HG03108 (cell line): ENCODE measurements around the gene CYTH3.

Source experiments
- ATAC-seq: cut with Tn5 transposase; IDR thresholded peaks from one replicate; pipeline ENCODE4 v1.9.1; 2021; ENCODE audit warnings: moderate library complexity; ENCODE audit not compliant: unreplicated experiment

Gene CYTH3

DNA sequence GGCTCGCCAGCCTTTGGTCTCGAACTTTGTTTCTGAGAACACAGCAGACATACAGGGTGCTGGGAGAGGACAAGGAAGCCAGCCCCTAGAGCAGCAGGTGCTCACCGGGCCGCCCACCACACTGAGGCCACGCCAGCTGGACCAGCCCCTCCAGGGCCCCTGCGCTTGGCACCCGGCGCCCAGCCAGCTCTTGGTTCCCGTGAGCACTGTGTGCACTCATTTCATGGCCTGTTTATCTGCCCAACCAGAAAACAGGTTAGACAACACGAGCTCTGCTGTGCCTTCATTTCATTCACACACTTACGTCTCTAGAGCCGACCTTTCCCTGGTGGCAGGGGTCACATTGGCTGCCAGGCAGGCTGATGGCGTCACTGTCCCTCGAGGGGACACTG, 104.0 kb downstream of the CYTH3 start:
- ATAC-seq, result no peak

DNA sequence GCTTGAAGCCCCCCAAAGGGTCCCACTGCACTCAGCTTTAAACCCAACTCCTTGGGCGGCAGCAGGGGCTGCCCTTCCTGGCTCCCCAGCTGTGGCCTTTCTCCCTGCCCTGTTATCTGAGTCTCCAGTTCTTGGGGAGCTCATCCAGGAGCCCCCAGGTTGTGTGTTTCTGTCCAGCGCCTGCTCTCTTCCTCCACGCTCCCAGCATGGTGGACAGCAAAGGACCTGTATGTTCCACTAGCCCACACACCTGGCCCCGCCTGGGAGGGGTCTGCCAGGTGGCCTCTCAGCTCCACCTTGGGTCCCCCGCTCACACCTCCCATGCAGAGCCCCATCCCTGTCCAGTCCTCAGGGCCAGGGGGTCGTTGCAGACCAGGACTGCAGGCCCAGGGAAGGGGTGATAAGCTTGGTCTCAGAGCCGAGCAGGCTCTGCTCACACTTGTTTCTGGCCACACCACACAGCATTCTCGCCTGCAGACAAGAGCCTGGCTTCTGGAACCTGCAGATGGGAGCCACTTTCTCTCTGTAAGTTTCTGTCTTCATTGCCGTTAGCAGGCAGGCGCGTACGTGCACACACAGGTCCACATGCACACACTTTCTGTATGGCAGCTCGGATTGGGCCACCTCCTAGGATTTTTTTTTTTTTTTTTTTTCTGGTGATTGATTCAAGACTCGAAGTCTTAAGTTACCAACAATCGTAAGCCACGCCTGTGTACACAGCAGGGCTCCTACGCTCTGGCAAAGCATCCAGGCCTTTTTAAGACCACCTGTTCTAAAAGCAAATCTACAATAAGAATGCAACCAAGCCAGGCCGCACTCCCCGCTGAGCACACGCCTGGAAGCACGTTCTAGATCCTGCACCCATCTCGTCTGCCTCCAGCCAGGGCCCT, 104.6 kb downstream of the CYTH3 start:
- ATAC-seq, result no peak

DNA sequence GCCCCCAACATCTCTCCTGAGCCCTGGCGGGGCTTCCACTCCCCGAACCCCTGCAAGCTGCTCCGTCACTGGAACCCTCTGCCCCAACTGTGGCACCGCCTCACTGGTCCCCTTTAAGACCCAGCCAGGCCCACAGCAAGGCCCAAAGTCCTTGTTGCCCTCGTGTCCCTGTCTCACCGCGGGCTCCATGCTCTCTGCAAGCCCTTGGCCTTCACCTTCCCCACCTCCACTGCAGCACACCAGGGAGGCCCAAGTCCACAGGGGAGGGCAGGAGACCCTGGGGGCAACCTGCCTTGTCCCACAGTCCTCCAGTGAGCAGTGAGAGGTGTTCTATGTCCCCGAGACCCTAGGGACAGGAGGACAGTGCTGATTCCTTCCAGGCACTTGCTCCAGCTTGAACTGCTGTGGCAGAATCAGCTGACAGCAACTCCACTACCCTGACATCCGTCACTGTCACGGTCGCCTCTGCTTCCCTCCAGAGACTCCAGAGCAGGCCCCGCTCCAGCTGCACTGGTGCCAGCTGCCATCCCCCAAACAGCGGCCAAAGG, 105.3 kb downstream of the CYTH3 start:
- no peak for ATAC-seq

DNA sequence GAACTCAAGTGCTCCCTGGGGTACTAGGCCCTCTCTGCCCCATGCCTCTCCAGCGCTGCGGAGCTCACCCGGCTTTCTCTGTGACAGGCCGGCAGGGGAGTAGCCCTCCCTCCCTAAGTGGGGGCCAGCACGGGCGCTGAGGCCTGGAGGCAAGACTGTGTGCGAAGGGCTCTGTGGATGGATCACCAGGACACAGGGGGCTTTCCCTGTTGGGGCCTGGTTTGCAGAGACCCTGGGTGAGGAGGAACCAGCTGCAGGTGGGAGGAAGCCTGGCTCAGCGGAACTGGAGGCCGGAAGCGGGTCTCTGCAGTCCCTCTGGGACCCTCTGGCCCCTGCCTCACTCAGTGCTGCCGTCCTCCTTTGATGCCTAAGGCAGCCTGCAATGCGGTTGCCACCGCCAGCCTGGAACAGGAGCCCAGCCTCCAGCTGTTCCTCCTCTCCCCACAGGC, 106.0 kb downstream of the CYTH3 start:
- no peak for ATAC-seq

DNA sequence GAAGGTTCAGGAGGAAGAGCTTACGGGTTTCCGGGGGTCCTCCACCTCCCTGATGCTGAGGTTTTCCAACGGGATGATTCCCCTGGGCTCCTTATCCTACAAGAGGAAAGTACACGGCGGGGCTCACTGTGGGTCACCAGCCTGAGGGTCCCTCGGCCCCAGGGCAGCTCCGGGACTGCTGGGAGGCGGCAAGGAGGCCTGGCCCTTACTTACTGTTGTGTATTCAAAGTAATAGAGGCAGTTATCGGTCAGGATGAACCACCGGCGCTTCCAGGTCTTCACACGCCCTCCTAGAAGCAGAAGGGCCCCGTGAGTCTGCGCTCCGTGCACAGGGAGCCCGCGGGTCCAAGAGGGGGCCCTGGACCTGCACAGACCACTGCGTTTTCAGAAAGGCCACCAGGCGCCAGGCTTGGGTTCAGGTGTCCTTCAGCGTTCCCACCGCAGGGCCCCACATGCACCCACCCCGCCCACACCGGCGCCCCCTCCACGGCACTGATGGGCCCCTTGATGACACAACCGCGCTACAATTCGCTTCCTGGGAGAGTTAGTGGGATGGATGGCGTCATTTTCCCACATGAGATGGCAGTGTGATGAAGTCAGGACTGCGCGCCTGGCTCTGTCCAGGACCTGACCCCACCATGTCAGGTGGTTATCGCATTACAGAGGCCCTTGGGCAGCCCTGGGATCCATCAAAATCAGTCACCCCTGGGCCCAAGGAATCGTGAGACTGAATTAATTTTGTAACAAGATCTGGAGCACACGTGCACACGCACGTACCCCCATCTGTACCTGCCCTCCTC, 106.7 kb downstream of the CYTH3 start:
- ATAC-seq, result no peak

DNA sequence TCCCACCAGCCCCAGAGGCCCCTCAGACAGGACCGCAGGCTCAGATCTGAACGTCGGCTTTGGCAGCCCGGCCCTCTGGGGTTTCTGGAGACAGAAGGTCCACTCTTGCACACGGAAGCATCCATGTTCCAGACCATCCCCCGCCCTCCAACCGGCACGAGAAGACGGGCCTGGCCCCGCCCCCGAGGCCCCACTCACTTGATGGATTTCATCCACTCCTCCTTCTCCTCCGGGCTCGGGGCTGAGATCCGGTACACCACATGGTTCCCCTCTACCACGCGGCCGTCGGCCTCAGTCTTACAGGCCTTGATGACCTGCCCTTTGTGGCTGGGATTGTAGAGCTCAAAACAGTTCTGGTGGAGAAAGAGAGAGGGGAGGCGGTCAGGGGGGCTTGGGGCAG, 107.3 kb downstream of the CYTH3 start:
- no peak for ATAC-seq

DNA sequence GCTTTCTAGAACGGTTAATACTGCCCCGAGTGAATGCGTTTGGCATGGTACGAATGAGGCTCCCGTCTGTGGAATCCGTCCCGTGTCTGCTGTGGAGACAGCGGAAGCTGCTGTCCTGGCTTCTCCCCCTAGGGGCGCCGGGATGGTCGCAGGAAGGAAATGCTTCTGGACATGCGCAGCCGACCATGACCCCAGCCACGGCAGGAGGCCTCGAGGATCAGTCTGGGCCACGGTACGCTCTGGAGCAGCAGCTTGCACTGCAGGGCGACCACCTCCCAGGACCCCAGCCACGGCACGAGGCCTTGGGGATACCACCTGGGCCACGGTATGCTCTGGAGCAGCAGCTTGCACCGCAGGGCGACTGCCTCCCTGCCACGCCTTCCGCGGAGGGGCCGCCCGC, 107.9 kb downstream of the CYTH3 start:
- ATAC-seq, result no peak

DNA sequence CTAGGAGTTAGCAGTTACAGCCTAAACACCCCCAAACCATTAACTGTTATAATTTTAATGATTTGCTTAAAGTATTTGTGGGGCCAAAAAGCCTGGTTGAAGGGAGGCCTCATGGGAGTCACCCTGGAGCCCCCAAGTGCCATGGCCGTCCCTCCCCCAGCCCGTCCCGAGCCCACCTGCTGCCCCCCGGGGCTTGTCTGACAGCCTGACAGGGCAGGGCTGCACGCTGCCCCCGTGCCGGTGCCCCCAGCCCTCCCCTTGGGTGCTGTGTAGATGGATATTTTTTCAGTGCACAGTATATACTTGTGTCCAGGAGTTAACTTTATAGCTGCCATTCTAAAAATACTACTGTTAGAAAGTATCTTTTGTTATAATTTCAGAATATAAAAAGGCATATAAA, 108.4 kb downstream of the CYTH3 start:
- no peak for ATAC-seq

DNA sequence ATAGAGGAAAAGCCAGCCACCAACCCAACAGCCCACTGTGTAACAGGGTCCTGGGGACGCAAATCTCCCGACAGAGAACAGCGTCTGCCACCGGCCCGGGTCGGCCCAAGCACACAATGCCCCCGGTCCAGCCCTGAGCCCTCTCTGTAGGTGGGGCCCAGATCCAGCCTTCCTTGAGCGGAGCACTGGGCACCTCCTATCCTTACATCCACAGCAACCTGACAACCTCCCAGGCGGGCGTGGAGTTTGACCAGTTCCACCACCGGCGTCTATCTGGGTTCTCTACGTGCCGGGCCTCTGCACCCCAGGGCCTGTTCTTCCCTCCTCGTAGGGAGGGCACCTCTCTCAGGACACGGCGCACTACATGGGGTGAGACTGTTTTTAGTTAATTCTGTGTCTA, 109.0 kb downstream of the CYTH3 start:
- ATAC-seq, result no peak

DNA sequence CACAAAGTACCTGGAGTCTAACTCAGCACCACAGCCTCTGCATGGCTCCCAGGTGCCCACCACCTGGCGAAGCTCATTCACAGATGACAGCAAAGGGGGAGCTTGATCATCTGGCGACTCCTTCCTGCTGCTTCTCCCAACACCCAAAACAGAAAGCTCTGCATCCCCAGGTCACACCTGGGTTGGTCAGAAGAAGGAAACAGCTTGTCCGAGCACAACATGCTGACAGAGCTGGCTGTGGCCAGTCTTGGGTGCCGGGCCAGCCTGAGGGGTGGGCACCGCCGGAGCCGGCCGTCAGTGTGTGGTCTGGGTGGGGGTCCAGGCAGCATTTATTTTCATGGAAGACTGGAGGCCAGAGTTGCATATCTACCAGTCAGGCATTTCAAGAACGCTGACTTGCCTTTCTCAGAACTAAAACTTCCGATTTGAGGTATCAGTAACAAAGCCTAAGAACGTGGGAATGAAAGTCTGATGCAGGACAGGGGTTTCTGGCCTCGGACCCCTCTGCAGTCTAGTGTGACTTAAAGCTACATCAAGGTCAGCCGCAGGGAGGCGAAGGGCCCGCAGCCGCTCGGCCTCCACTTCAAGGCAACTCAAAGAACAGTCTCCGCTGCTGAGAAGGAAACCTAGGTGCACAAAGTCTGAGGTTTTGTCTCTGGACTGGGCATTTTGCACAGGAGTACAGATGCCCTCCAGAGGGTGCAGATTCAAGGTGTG, 109.6 kb downstream of the CYTH3 start:
- no peak for ATAC-seq

DNA sequence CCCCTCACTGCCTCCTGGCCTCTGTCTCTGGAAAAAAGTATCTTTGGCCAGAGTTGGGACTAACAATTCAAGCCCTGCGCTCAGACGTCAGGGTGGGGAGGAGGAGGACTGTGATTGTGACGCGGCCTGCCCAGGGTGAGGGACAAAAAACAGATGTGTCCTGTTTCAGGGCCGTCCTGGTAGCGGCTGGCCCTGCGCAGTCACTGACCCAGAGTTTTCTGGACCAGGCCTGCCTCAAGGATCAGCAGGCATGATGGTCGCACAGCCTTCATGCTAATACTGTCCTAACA, 110.1 kb downstream of the CYTH3 start:
- no peak for ATAC-seq

DNA sequence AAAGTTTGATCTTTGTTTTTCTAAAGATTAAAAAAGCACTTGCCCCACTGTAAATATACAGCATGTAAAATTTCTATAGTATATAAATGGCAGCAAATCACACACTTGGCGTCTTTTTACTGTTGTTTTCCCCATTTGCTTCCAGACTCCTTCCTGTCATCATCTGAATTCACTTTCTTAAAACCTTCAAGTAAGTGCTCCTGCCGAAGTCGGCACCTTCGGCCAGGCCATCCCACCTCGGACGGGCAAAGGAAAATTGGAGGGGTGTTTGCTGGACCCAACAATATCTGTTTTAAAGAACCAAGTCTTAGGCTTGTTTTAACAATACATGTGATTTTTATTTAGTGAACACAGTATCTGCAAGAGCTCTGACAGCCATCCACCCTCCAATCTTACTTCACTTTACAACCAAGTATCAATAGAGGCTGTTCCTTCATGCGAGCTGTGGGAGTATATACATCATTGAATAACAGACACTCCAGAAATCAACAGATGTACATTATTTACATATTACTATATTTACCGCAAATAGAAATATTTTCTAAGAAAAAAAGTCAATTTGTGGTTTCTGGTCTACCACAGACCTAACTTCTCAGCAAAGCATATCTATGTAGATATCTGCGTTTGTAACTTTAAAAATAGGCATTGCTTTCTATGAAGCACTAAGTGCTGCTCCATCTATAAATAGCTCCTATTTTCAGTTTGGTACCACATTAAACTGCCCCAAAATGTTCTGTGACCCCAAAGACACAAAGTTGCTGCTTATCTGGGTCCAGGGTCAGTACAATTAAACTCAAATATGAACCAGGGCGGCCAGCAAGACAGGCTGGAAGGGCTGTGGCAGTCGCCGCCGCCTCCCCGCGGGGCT, 110.7 kb downstream of the CYTH3 start:
- ATAC-seq, result no peak

DNA sequence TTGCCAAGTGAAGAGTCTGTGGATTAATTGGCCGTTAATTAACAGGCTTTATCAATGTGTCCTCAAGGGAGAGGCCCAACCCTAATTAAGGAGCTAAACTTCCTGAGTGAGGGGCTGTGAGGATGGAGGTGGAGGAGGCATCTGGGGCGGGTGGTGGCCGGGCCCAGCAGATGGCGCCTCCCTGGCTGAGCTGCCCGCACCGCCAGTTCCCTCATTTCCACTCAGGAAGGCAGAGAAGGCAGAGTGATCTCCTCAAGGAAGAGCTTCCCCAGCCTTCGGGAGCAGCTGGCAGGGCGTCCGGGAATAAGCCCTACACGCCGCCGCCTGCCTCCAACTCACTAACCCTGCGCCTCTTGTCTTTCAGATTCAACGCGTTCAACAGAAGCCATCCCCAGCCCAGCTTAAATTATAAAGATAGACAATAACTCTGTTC, 112.2 kb downstream of the CYTH3 start:
- no peak for ATAC-seq

DNA sequence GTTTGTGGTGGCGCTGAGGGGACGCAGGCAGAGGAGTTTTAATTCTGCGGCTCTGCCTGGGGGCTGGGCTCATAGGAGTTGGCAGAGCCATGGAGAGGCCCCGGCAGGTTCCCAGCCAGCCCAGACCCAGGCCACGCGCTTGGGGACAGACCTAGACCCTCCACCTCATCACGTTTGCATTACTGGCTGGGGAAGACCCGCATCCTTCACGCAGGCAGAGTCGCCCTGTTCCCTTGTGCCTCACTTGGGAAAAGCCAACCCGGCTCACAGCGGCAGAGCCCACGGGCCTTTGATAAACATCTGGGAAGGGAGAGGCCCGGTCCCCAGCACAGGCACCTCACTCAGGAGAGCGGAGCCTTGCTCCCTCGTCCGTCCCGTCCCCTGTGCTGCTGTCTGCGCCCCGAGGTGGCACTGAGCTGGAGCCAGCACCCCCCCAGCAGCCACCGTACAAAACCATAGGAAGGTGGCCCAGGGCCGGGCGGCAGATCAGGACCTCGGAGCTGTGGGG, 112.8 kb downstream of the CYTH3 start:
- no peak for ATAC-seq

DNA sequence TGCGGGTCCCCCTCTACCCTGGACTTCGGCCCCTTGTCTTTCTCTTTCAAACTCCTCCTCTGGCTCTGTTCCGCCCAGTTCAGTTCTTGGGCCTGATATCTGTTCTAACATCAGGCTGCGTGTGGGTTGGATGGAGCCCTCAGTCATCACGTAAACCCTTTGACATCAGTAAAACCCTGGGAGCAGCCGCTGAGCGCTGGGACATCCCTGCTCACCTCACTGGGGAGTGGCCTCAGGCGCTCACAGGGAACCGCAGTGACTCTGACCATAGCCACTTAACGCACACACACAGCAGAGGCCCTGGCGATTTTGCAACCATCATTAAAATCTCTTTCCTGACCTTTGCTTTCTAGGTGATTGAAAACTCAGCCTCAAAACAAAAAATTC, 113.3 kb downstream of the CYTH3 start:
- ATAC-seq, result no peak

DNA sequence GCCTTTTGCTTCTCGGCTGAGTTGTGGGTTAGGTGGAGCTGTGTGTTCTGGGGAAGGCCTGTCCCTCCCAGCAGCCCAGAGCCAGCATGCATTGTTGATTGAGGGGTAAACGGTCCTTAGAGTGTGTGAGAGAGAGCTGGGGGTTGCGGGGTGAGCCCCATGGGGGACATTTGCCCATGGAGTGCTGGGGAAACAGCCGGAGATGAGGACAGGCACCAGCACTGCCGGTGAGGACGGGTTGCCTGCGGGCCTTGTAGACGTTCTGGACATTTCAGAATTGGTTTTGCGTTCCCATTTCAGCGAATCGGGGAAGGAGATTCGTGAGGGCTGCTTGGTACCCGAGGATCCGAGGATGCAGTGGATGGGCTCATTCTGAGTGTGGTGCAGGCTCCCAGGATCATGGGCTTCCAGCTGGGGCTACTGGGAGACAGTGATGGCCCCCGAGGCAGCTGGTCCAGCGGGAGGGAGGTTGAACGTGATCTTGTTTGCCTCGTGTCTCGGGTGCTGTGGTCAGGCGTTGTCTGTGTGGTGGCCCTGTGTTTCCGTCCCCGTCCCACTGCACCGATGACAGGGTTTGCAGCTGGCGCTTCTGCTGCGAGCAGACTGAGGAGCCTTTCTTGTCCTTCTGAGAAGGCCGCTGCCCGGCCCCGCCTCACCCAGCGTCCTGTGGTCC, 113.9 kb downstream of the CYTH3 start:
- ATAC-seq, result no peak

DNA sequence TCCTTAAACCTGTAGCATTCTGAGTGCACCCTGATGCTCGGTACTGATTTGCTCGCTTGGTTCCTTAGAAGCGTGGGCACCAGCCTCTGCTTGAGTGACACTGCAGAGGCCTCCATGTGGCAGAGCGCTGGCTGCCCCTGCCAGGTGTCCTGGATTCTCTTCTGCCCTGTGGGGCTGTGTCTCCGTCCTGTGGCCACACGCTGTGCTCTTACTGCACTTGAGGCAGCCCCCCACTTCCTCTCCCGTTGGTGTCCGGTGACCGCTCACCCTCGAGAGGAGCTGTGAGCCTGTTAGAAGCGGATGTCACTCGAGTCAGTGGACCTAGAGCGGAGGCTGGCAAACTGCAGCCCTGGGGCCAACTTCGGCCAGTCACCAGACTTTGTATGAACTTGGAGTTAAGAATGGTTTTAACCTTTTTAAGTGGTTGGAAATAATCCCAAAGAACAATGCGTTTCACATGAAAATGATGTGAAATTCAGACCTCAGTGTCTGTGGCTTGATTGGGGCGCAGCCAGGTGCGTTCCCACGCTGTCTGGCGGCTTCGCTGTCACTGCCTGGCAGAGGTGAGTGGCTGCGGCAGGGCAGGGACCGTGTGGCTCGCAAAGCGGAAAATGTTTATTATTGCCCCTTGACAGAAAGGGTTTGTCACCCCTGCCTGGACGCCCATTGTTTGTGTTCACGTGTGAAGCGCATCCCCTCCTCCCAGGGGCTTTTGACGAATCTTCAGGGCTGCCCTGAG, 114.6 kb downstream of the CYTH3 start:
- ATAC-seq, result no peak

DNA sequence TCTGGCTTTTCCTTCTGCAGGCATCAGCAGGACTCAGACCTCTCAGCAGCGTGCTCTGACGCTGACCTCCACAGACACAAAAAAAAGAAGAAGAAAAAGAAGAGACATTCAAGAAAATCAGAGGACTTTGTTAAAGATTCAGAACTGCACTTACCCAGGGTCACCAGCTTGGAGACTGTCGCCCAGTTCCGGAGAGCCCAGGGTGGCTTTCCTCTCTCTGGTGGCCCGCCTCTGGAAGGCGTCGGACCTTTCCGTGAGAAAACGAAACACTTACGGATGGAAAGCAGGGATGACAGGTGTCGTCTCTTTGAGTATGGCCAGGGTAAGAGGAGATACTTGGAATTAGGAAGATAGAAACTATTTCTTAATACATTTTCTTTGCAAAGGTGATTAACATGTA, 115.7 kb downstream of the CYTH3 start:
- ATAC-seq, result no peak

DNA sequence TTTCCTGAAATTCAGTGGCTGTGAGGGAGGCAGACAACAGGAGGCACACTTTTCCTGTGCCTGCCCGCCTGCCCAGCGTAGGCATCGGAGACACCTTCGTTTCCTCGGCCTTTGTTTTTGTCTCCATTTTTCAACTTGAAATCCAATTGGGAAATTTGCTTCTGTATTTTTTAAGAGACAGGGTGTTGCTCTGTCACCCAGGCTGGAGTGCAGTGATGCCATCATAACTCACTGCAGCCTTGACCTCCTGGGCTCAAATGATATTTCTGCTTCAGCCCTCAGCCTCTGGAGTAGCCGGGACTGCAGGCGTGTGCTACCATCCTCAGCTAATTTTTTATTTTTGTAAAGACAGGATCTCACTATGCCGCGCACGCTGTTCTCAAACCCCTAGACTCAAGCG, 116.8 kb downstream of the CYTH3 start:
- ATAC-seq, result no peak
